Measurements from ENCODE around the gene PKN1.
"Not testable (repeated sequence)": the region's sequence is repeated elsewhere in the genome, so short reads cannot be mapped to it uniquely, and the experiment has no call there.

PKN1 gene

DNA sequence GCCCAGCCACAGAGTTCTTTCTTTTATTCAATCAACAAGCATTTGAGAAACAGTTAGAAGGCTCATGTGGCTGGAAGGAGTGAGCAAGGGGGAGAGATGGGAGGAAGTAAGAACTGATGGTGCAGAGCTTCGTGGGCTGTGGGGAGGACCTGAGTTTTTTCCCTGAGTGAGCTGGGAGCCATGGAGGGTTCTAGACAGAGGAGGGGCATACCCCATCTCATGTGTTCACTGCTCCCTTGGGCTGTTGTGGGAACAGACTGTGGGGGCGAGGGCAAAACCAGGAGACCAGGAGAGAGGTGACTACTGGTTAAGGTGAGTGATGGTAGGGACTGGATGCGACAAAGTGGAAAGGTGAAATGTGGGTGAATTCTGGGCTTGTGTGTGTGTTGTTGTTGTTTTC lies 2.4 kb upstream of the PKN1 start:
- no peak for DNase-seq (ENCODE audit: low read depth)

- DNase-seq (ENCODE audit: low read depth): no peak
These were observed 722 bp downstream of the PKN1 start for GRCh38 chr19:14433554-14434501.

DNA sequence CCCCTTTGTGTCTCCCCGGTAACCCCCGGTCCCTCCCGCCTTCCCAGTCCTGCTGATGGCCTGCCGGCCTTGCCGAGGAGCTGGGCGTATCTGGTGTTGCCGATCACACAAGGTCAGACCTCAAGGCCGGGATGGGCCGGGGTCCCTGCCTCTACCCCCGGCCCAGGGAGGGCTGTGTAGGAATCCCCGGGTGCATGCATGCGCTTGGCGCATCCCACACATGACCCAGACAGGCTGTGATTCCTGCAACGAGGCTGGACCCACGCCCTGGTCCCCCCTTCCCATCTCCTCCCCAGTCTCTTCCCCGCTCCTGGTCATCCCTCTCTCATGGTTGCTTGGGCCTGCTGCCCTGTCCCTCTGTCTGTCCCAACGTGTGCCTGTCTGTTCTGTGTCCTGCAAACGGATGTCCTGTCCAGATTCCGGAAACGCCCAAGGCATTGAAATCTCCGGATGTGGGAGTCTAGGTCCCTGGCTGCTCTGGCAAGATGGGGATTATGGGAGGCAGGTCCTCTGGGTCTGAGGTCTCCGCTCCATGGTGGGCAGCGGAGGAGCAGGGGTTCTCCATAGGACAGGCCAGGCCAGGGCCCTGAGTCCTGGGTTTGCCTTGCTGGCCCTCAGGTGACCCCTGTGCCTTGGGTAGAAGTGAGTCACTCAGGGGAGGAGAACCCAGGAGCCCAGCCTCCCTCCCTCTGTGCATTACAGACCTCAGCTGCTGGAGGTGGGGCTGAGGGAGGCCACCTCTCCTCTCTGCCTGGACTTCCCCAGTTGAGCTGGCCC lies 1.6 kb downstream of the PKN1 start:
- DNase-seq (ENCODE audit: low read depth): peak; percentile 36

DNA sequence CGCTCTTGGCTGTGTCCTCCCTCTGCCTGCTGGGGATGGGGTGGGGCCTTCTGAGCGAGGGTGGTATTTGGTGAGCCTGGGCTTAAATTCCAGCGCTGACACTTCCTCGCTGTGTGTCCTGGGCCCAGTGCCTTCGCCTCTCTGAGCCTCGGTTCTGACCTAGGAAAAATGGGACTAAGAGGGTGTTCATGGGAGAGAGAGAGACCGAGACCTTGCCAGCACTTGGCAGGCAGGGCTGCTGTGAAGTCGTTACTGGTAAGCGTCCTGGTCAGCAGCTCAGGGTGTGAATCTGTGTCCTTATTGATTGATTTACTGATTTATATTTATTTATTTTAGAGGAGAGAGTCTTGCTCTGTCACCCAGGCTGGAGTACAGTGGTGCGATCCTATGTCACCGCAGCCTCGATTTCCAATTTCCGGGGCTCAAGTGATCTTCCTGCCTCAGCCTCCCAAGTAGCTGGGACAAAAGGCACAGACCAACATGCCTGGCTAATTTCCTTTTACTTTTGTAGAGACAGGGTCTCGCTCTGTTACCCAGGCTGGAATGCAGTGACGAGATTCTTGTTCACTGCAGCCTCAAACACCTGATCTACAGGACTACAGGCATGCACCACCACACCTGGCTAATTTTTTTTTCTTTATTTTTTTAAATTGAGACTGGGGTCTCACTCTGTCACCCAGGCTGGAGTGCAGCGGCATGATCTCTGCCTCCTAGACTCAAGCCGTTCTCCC lies 2.4 kb downstream of the PKN1 start:
- no peak for DNase-seq (ENCODE audit: low read depth)

DNA sequence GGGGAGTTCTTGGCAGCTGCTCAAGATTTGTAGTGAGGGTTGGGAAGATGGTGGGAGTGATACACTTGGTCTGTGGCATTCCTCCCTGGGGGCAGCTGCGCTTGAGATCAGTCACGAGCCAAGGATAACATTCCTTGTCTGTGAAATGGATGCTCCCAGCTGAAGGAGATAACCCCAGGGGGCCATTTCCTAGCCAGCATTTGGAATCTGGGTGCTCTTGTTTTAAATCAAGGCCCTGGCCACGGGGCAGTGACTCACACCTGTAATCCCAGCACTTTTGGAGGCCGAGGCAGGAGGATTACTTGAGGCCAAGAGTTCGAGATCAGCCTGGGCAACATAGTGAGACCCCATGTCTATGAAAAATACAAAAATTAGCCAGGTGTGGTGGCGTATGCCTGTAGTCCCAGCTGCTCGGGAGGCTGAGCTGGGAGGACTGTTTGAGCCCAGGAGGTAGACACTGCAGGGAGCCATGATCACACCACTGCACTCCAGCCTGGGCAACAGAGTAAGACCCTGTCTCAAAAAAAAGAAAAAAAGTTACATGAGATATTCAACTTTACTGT lies 4.6 kb downstream of the PKN1 start:
- no peak for DNase-seq (ENCODE audit: low read depth)

DNA sequence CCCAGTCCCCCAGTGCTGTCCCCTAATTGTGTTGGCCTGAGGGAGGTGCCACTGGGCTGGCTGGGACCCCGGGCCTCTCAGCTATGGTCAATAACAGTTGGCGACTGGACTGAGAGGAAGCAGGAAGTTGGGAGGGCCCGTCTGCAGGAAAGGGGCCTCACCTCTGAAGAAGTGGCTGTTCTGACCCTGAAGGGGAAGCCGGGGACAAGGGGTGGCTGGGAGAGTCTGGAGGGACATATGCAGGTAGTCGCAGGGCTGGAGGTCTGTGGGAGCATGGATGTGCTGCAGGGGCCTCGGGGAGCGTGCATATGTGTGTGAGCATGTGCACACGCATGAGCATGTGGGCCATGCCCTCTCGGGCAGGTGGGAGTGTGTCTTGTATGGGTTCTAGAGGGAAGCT lies 5.9 kb downstream of the PKN1 start:
- no peak for DNase-seq (ENCODE audit: low read depth)

DNA sequence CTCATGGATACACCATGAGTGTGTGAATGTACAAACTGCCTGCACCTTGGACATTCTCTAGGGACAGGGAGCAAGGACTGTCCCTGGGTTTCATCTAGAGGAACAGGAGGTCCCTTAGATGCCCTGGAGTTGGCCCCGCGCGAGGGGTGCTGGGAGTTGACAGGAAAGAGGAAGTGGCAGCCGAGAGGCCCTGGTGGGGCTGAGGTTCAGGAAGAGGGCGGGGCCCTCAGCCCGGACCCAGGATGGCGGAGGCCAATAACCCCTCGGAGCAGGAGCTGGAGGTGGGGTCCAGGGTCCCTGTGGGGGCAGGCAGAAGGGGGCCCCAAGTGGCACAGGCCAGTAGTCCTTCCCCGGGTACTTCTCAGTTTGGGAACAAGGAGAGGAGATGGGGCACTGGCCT lies 6.9 kb downstream of the PKN1 start:
- no peak for DNase-seq (ENCODE audit: low read depth)

DNA sequence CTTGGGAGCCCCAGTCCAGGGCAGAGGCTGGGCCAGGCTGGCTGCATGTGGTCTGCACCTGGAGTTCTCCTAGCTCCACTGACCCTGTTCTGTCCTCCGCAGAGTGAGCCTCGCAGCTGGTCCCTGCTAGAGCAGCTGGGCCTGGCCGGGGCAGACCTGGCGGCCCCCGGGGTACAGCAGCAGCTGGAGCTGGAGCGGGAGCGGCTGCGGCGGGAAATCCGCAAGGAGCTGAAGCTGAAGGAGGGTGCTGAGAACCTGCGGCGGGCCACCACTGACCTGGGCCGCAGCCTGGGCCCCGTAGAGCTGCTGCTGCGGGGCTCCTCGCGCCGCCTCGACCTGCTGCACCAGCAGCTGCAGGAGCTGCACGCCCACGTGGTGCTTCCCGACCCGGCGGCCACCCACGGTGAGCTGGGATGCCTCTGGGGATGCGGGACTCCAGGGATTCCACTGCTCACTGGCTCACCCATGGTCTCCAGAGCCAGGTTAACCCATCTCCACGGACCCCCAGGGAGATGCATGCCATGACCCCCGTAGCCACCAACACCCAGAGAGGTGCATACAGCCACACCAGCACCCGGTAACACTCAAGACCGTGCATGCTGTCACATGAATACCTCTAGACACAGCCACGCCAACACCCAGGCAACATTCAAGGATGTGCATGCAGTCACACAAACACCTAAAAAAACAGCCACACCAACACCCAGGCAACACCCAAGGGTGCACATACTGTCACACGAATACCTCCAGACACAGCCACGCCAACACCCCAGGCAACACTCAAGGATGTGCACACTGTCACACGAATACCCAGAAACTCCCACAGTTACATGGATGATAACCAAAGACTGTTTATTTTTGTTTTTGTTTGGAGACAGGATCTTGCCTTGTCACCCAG lies 8.2 kb downstream of the PKN1 start:
- DNase-seq (ENCODE audit: low read depth): no peak

- no peak for DNase-seq (ENCODE audit: low read depth)
These were observed 10.0 kb downstream of the PKN1 start for GRCh38 chr19:14442891-14443631.

DNA sequence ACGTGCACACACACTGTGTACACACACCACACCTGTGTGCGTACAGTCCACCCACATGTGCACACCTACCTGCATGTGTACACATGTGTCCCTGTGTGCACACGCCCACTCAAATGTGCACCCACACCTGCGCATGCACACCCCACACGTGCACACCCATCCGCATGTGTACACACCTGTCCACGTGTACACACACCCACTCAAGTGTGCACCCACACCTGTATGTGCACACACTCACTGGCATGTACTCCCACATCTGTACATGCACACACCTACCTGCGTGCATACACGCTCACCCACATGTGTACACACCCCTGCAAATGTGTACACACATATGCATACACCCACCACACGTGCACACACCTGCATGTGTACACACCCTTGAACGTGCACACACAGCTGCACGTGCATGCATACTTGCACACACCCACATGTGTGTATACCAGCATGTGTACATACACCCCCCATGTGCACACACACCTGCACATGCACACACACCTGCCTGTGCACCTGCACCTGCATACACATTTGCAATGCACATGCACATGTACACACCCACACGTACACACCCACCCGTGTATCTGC lies 10.6 kb downstream of the PKN1 start:
- no peak for DNase-seq (ENCODE audit: low read depth)

- no peak for DNase-seq (ENCODE audit: low read depth)
These were observed 13.4 kb downstream of the PKN1 start for GRCh38 chr19:14446336-14447036.

DNA sequence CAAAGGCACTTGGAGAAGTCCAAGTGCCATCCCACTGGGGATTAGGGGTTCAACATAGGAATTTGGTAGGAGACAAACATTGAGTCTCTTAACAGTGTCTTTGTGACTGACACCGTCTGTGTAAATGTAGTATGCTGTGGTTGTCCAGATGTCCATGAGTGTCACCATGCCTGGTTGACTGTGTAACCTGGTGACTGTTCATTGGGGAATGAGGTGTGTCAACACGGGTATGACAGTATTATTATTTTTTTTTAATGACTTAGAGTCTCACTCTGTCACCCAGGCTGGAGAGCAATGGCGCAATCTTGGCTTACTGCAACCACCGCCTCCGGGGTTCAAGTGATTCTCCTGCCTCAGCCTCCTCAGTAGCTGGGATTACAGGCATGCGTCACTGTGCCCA lies 16.2 kb downstream of the PKN1 start:
- DNase-seq (ENCODE audit: low read depth): no peak

GRCh38 chr19:14450168-14450874 lies 17.2 kb downstream of the PKN1 start:
- no peak for DNase-seq (ENCODE audit: low read depth)

DNA sequence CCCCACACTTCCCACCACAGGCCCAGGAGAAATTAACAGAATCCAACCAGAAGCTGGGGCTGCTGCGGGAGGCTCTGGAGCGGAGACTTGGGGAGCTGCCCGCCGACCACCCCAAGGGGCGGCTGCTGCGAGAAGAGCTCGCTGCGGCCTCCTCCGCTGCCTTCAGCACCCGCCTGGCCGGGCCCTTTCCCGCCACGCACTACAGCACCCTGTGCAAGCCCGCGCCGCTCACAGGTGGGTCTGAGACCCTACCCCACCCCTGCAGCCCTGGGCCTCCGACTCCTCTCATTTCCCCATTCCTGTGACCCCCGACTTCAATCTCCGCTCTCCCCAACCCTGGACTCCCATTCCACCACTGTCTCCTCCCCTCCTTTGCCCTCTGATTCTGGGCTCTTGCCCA lies 17.8 kb downstream of the PKN1 start:
- DNase-seq (ENCODE audit: low read depth): no peak

DNA sequence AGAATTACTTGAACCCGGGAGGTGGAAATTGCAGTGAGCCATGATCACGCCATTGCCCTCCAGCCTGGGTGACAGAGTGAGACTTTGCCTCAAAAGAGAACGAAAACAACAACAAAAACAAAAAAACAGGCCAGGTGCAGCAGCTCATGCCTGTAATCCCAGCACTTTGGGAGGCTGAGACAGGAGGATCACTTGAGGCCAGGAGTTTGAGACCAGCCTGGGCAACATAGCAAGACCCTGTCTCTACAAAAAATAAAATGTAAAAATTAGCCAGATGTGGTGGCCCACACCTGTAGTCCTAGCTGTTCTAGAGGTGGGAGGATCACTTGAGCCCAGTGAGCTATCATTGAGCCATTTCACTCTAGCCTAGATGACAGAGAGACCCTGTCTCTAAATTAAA lies 19.2 kb downstream of the PKN1 start:
- DNase-seq (ENCODE audit: low read depth): not testable (repeated sequence)

DNA sequence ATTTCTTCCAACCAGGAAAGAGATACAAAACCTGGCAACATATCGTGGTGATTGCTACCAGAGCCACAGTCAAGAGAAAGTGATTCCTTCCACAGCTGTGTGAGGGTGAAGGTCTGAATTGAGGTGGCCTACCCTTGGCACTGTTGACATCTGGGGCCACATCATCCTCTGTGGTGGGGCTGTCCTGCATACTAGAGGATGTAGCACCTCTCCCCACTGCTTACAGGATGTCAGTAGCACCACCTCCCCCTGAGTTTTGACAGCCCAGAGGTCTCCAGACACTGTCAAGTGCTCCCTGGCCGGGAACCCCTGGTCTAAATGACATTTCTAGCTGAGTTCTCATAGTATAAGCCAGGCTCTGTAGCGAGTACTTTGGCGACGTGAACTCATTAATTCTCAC lies 26.6 kb downstream of the PKN1 start:
- DNase-seq (ENCODE audit: low read depth): no peak

DNA sequence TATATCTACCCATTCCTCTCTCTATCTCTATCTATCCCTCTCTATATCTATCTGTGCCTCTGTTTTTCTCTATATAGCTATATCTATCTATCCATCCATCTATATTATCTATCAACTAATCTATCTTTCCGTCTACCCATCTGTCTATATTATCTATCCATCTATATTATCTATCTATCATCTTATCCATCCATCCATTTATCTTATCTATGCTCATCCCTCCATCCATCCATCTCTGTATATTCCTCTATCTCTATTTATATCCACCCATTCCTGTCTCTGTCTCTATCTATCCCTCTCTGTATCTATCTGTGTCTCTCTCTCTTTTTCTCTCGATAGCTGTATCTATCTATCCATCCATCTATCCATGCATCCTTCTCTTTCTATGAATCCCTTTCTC lies 27.8 kb downstream of the PKN1 start:
- DNase-seq (ENCODE audit: low read depth): no peak

- DNase-seq (ENCODE audit: low read depth): not testable (repeated sequence)
These were observed 29.3 kb downstream of the PKN1 start for GRCh38 chr19:14462401-14462800.

DNA sequence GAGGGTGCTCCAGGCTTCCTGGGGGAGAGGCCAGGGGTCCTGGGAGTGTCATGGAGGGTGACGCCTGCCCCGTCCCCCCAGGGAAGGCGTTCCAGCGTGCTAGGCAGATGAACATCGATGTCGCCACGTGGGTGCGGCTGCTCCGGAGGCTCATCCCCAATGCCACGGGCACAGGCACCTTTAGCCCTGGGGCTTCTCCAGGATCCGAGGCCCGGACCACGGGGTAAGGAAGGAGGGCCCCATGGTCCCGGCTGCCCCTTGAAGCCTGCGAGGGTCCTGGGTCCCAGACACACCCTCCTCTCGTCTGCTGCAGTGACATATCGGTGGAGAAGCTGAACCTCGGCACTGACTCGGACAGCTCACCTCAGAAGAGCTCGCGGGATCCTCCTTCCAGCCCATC lies 30.6 kb downstream of the PKN1 start:
- DNase-seq (ENCODE audit: low read depth): no peak
